HG03095 (cell line): Measurements from ENCODE around the gene LTBP4.

Source experiments
- ATAC-seq: cut with Tn5 transposase; IDR thresholded peaks from one replicate; pipeline ENCODE4 v1.9.1; 2021; ENCODE audit warnings: moderate library complexity; ENCODE audit not compliant: unreplicated experiment

The LTBP4 gene

DNA sequence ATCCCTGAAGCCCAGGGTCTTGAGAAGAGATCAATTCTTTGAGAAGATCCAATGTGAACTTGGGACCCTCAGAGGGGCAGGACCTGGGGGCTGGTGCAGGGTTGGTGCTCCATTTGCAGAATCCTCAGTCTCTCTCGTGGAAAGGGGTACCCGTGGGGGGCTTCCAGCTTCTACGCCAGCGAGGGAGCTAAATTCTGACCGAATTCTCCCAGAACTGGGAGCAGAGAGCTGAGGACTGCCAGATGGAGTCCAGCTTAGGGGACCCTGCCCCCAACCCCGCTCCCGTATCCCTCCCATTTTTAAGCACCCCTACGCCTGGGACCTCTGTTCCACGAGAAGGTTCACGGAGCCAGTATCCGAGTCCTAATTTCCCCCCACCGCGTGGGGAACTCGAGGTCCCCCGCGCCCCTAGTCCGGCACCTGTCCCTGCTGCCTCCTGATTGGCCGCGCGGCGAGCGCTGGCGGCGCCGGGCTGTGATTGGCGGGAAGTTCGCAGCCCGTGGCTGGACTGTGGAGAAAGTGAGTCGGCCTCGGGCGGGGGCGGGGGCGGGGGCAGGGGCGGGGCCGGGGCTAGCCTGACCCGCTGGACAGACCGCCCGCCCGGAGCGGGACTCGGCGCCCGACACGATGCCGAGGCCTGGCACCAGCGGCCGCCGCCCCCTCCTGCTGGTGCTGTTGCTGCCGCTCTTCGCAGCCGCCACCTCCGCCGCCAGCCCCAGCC is 4.4 kb upstream of the LTBP4 start:
- ATAC-seq = no peak

DNA sequence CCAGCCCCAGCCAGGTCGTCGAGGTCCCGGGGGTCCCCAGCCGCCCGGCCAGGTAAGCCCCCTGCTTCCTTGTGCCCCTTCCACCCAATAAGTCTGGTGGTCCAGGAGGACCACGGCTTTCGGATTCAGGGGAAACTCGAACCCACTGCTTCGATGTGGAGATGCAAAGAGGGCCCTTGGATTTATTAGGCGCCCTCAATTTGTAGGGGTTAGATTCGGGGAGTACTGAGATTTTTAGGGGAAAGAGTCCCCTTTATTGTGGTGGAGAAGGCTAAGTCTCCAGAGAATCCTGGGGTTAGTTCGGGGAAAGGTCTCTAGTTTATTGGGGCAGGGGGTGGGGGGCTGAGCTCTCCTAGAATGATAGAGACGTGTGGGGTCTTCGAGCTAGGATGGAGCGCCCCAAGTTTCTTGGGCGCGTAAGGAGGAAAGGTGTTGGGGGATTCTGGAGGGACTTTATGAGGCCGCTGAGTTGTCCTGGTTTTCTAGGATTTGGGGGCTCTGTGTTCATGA is 3.8 kb upstream of the LTBP4 start:
- no peak for ATAC-seq

GRCh38 chr19:40598121-40598917 is 2.9 kb upstream of the LTBP4 start:
- ATAC-seq = no peak

DNA sequence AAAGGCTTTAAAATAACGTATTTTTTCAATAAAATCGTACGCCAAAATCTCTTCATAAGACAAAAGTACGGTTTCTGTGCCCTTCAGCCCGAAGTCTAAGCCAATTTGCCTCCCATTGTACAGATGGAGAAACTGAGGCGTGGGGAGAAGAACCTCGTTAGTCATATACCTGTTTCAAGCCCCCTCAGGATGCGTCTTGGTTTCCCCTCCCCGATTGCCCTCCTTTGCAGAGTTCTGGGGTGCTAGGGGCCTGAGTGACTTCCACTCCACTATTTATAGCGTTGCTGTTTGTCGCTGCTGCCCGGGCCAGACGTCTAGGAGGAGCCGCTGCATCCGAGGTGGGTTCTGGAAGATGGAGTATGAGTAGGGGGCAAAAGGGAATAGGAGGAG is 2.3 kb upstream of the LTBP4 start:
- no peak for ATAC-seq

- no peak for ATAC-seq
These were observed 1.8 kb upstream of the LTBP4 start for GRCh38 chr19:40599331-40599901.

- no peak for ATAC-seq
These were observed 1.1 kb upstream of the LTBP4 start for GRCh38 chr19:40599902-40600569.

DNA sequence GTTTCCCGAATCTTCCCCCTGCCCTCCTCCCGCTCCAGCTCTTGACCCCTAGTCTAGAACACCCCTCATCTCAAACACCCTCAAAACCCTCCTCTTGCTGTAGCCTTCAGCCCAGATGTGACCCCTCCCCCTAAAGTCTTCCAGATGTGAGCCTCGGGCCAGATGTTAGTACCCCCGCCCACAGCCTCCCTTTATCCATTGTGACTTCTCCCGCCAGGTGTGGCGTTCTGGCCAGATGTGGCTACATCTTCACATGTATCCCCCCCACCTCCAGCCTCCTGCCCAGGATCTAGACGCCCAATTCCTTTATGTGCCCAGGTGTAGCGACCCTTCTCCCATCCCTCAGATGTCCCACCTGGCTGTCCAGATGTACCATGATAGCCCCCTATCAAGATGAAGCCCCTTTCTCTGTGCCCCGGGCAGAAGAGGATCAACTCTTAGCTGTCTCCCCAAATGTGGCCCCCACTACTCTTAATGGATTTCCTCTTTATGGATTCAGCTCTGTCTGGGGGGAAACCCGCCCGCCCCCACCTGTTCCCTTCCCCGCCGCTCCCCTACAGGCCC is 517 bp upstream of the LTBP4 start:
- no peak for ATAC-seq

- no peak for ATAC-seq
These were observed 1.9 kb downstream of the LTBP4 start for GRCh38 chr19:40603071-40603388.

GRCh38 chr19:40603389-40604170 is 2.4 kb downstream of the LTBP4 start:
- peak; percentile 67 for ATAC-seq

DNA sequence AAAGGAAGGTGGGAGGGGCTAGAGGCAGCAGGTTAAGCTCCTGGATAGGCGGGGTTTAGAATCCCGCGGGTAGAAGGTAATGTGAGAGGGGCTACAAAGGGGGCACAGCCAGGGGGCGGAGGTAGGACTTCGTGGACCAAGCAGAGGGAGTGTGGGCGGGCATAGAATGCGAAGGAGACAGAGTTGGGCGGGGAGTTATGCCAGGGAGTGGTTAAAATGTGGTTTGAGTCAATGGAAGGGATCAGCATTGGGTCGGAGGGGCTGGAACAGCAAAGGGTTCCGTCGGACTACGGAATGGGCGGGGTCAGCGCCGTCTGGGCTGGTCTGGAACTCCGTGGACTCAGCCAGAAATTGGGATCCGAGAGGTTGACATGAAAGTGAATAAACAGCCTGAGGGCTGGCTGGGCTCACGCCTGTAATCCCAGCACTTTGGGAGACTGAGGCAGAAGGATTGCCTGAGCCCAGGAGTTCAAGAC is 3.0 kb downstream of the LTBP4 start:
- no peak for ATAC-seq

GRCh38 chr19:40604647-40605215 is 3.6 kb downstream of the LTBP4 start:
- ATAC-seq = no peak

DNA sequence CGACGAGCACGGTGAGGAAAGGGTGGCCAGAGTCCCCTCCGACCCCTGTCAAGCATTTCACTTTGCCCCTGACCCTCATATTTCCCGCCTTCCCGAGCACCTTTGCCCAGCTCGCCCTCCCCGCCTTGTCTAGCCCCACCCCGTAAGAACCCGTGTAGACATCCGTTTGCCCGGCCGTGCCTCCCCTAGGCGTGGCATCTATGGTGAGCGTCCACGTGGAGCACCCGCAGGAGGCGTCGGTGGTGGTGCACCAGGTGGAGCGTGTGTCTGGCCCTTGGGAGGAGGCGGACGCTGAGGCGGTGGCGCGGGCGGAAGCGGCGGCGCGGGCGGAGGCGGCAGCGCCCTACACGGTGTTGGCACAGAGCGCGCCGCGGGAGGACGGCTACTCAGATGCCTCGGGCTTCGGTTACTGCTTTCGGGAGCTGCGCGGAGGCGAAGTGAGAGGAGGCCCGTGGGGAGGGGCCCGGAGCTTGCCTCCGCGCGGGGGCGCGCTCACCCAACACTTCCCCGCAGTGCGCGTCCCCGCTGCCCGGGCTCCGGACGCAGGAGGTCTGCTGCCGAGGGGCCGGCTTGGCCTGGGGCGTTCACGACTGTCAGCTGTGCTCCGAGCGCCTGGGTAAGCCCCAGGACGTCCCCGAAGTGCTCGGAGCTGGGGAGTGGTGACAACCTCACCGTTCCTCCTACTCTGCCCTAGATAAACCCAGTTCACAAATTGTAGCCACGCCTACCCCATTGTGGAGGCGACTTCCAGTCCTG is 4.2 kb downstream of the LTBP4 start:
- no peak for ATAC-seq

DNA sequence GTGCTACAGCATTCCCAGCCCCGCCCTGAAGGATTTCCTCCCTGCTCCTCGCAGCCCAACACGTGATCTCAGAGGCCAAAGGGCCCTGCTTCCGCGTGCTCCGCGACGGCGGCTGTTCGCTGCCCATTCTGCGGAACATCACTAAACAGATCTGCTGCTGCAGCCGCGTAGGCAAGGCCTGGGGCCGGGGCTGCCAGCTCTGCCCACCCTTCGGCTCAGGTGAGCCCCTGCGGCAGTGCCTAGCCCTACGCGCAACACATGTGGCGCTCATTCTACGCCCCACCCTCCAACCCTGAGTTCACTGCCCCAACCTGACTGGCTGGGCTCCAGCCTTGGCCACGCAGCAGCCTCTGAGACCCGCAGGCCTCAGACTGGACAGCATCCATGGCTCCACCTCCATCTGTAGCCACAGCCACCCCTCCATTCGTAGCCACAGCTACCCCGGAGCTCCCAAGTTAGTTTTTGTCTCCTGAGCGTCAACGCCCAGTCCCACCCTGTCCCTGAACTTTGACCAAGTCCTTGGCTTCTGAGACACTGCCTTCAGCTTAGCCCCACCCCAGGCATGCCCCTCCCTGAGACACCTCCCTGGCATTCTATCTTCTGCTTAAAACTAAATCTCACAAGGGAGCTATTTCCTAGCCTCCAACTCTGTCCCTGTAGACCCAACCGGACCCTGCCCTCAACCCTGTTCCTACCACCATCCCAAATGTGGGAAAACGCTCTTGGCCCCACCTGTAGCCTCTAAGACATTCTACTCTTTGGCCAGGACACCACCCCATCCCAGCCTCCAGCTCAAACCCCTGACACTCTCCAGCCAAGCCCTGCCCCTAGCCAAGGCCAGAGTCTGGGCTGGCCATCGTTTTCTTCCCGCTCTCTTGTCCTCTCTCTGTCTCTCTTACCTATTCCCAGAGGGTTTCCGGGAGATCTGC is 6.4 kb downstream of the LTBP4 start:
- no peak for ATAC-seq

DNA sequence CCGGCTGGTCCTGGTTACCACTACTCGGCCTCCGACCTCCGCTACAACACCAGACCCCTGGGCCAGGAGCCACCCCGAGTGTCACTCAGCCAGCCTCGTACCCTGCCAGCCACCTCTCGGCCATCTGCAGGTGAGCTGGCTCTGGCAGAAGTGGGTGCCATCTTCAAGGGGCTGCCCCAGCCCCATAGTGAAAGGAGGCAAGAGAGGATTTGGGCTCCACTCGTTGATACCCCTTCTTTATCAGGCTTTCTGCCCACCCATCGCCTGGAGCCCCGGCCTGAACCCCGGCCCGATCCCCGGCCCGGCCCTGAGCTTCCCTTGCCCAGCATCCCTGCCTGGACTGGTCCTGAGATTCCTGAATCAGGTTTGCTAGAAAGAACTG is 7.1 kb downstream of the LTBP4 start:
- ATAC-seq = no peak

GRCh38 chr19:40608957-40609356 is 7.8 kb downstream of the LTBP4 start:
- no peak for ATAC-seq

- peak; percentile 42 for ATAC-seq
These were observed 8.6 kb downstream of the LTBP4 start for GRCh38 chr19:40609561-40610395.

- ATAC-seq = no peak
These were observed 9.4 kb downstream of the LTBP4 start for GRCh38 chr19:40610396-40611064.
